PC-9 (cell line): ENCODE measurements around the gene SUPT7L. TPM values are rescaled to one million over a fixed set of nuclear protein-coding genes. Genes with fewer than 3 reads are reported as not detected.

Experiments used
- BruUV-seq: library from RNA; stranded (reverse); fragments of 400-500 nt; replicated peaks from 2 replicates; lab custom pipeline; 2021; lab: Mats Ljungman, UMichigan
- CTCF ChIA-PET: fragments of 300-600 bp; sonication (Branson Sonifier 250); formaldehyde crosslinking; loops from one replicate; lab custom pipeline; 2022; ENCODE audit warnings: antibody characterized with exemption; lab: Charles Lee
- POLR2A ChIA-PET: fragments of 300-600 bp; sonication (Branson Sonifier 250); formaldehyde crosslinking; loops from one replicate; lab custom pipeline; 2022; ENCODE audit warnings: antibody characterized with exemption; ENCODE audit not compliant: unreplicated experiment; lab: Charles Lee
- DNase-seq, 2 experiments: peaks; one replicate each; pipeline versions ENCODE4 v3.0.0 to v3.0.0-alpha.2; 2015 to 2022; ENCODE audit warnings: mixed read lengths in 1 of 2
- H2AFZ ChIP-seq: fragments of 200-600 bp; sonication (generic); 2 replicates; pipeline ENCODE4 v1.8.1; 2017; ENCODE audit warnings: antibody characterized with exemption
- H3F3A ChIP-seq: fragments of 200-600 bp; sonication (generic); 2 replicates; pipeline ENCODE4 v1.8.1; 2017; ENCODE audit warnings: antibody characterized with exemption, mild to moderate bottlenecking, low read depth; ENCODE audit not compliant: insufficient read depth
- H3K27ac ChIP-seq: fragments of 200-600 bp; sonication (generic); 2 replicates; pipeline ENCODE4 v1.6.1; 2016; ENCODE audit warnings: mixed run types
- H3K27me3 ChIP-seq: fragments of 200-600 bp; sonication (generic); 2 replicates; pipeline ENCODE4 v1.6.1; 2016; ENCODE audit warnings: low read depth, mixed run types; ENCODE audit not compliant: insufficient read depth
- H3K36me3 ChIP-seq: fragments of 200-600 bp; sonication (generic); 2 replicates; pipeline ENCODE4 v1.6.1; 2016; ENCODE audit warnings: low read depth, mixed run types
- H3K4me1 ChIP-seq: fragments of 200-600 bp; sonication (generic); replicated peaks from 2 replicates; pipeline ENCODE4 v1.6.1; 2016; ENCODE audit warnings: mixed run types; ENCODE audit not compliant: insufficient read depth
- H3K4me2 ChIP-seq: fragments of 200-600 bp; sonication (generic); 2 replicates; pipeline ENCODE4 v1.6.1; 2017; ENCODE audit warnings: mixed run types
- H3K4me3 ChIP-seq: fragments of 200-600 bp; sonication (generic); 2 replicates; pipeline ENCODE4 v1.6.1; 2016; ENCODE audit warnings: mixed run types
- H3K79me2 ChIP-seq: fragments of 200-600 bp; sonication (generic); 2 replicates; pipeline ENCODE4 v1.6.1; 2017; ENCODE audit warnings: low read depth, mixed run types
- H3K9me2 ChIP-seq: fragments of 200-600 bp; sonication (generic); 2 replicates; pipeline ENCODE4 v1.8.1; 2017; ENCODE audit warnings: mild to moderate bottlenecking; ENCODE audit not compliant: insufficient read depth
- H3K9me3 ChIP-seq: fragments of 200-600 bp; sonication (generic); 2 replicates; pipeline ENCODE4 v1.8.1; 2016; ENCODE audit warnings: low read depth; ENCODE audit not compliant: insufficient read depth
- H4K20me1 ChIP-seq: fragments of 200-600 bp; sonication (generic); 2 replicates; pipeline ENCODE4 v1.8.1; 2017; ENCODE audit not compliant: insufficient read depth
- CTCF ChIP-seq: fragments of 200-600 bp; sonication (generic); conservative IDR thresholded peaks from 2 replicates; pipeline ENCODE4 v1.6.1; 2017; ENCODE audit warnings: mixed run types, antibody characterized with exemption, mild to moderate bottlenecking, moderate library complexity
- EZH2 ChIP-seq: fragments of 200-600 bp; sonication (generic); IDR thresholded peaks from 2 replicates; pipeline ENCODE4 v1.8.0; 2017; ENCODE audit warnings: antibody characterized with exemption, low read depth
- intact Hi-C: fragments of 100-400 bp; cut with micrococcal nuclease; formaldehyde crosslinking; loops from one replicate; pipeline ENCODE4 v1.10.0; 2022; ENCODE audit not compliant: unreplicated experiment
- total RNA-seq: library from RNA; stranded (reverse); gene quantifications from 2 replicates; pipeline ENCODE4 v1.2.3, GENCODE V29; 2021

The SUPT7L gene
- total RNA-seq, 1 experiment from 2014 or later = 33.0 TPM

GRCh38 chr2:27712522-27712921, 49.1 kb upstream of the SUPT7L start:
- intact Hi-C loops = no loop called here
- peak overlapping the region; percentile 26; the same call in 1 of the 2 replicates for H3K4me3 ChIP-seq
- peak overlapping the region; percentile 98 for H3K4me2 ChIP-seq
- H3K4me1 ChIP-seq = peaks cover 89% of the 10 kb centered on the region
- no peak for TF ChIP-seq CTCF
- no peak for TF ChIP-seq EZH2
- H4K20me1 ChIP-seq = no peaks in the 10 kb centered on the region
- no peaks in the 10 kb centered on the region for H3K36me3 ChIP-seq
- no peaks in the 10 kb centered on the region; the same call in 1 of the 2 replicates for H3K9me2 ChIP-seq
- peak overlapping the region; percentile 94 for H3K27ac ChIP-seq
- CTCF ChIA-PET = interaction anchor here (1.5 kb wide), 1 partner anchor 29 kb away, joined by 4 read pairs; no protein-coding TSS in a partner anchor
- no peak for DNase-seq
- no peak overlapping the region for H2AFZ ChIP-seq
- peaks cover 63% of the 10 kb centered on the region for H3F3A ChIP-seq
- no TSS peak for BruUV-seq
- POLR2A ChIA-PET = interaction anchor here (0.5 to 1.1 kb wide), 6 partner anchors 31 to 1234 kb away, joined by 3 to 33 read pairs (median 6); no protein-coding TSS in a partner anchor
- H3K27me3 ChIP-seq = no peaks in the 10 kb centered on the region
- H3K79me2 ChIP-seq = peaks cover 35% of the 10 kb centered on the region
- no peaks in the 10 kb centered on the region for H3K9me3 ChIP-seq

GRCh38 chr2:27711804-27712203, 48.4 kb upstream of the SUPT7L start:
- intact Hi-C loops = no loop called here
- Histone ChIP-seq H3F3A (peaks cover 63% of the 10 kb centered on the region), H3K36me3 (no peaks in the 10 kb centered on the region), H3K27ac (peak overlapping the region; percentile 94), H3K4me1 (peaks cover 89% of the 10 kb centered on the region), H4K20me1 (no peaks in the 10 kb centered on the region), H2AFZ (no peak overlapping the region), H3K9me3 (no peaks in the 10 kb centered on the region), H3K79me2 (peaks cover 38% of the 10 kb centered on the region), H3K4me2 (peak overlapping the region; percentile 98), H3K9me2 (no peaks in the 10 kb centered on the region; the same call in 1 of the 2 replicates), H3K4me3 (peak overlapping the region; percentile 26; the same call in 1 of the 2 replicates), H3K27me3 (no peaks in the 10 kb centered on the region)
- peak; percentile 50 to 77 for DNase-seq
- ChIA-PET POLR2A (interaction anchor here (0.5 to 1.1 kb wide), 6 partner anchors 30 to 1234 kb away, joined by 3 to 33 read pairs (median 6); no protein-coding TSS in a partner anchor), CTCF (interaction anchor here (0.8 to 1.5 kb wide), 2 partner anchors 24 to 28 kb away, joined by 3 to 4 read pairs; no protein-coding TSS in a partner anchor)
- BruUV-seq = no TSS peak
- TF ChIP-seq CTCF (no peak), EZH2 (no peak)

- DNase-seq = peak; percentile 37 to 83
- H3K27ac ChIP-seq = peak overlapping the region; percentile 94
- intact Hi-C loops = no loop called here
- no peaks in the 10 kb centered on the region for H4K20me1 ChIP-seq
- POLR2A ChIA-PET = interaction anchor here (0.6 to 0.7 kb wide), 2 partner anchors 51 to 535 kb away, joined by 5 to 6 read pairs; no protein-coding TSS in a partner anchor
- H3K4me2 ChIP-seq = peak overlapping the region; percentile 98
- H3F3A ChIP-seq = peaks cover 65% of the 10 kb centered on the region
- BruUV-seq = no TSS peak
- no peak overlapping the region for H2AFZ ChIP-seq
- no peaks in the 10 kb centered on the region for H3K9me3 ChIP-seq
- CTCF ChIA-PET = interaction anchor here (0.5 to 1.5 kb wide), 2 partner anchors 27 to 334 kb away, joined by 4 to 5 read pairs; no protein-coding TSS in a partner anchor
- peaks cover 38% of the 10 kb centered on the region for H3K79me2 ChIP-seq
- H3K4me3 ChIP-seq = peak overlapping the region; percentile 26; the same call in 1 of the 2 replicates
- no peaks in the 10 kb centered on the region for H3K27me3 ChIP-seq
- TF ChIP-seq EZH2 = no peak
- TF ChIP-seq CTCF = no peak
- H3K9me2 ChIP-seq = no peaks in the 10 kb centered on the region; the same call in 1 of the 2 replicates
- H3K36me3 ChIP-seq = no peaks in the 10 kb centered on the region
- peaks cover 89% of the 10 kb centered on the region for H3K4me1 ChIP-seq
Measured at GRCh38 chr2:27710640-27711430, 47.4 kb upstream of the SUPT7L start.
